Kidney epithelial cell (primary cell): ENCODE results near the gene ACOT8. TPM values are rescaled to one million over a fixed set of nuclear protein-coding genes. Genes with fewer than 3 reads are reported as not detected.

Source experiments
- DNase-seq: peaks from one replicate; pipeline ENCODE4 v3.0.0-alpha.2; 2010; ENCODE audit warnings: low read depth
- H3K27me3 ChIP-seq: 2 replicates; pipeline ENCODE4 v1.6.0; 2011; ENCODE audit warnings: low read length; ENCODE audit not compliant: control insufficient read depth, insufficient read depth
- H3K36me3 ChIP-seq: 2 replicates; pipeline ENCODE4 v1.5.1; 2011; ENCODE audit warnings: low read length; ENCODE audit not compliant: control insufficient read depth, insufficient read depth
- H3K4me3 ChIP-seq: 2 replicates; pipeline ENCODE4 v1.5.1; 2011; ENCODE audit warnings: low read depth, mild to moderate bottlenecking, control low read depth, low read length
- CTCF ChIP-seq: IDR thresholded peaks from 2 replicates; pipeline ENCODE4 v1.5.1; 2011; ENCODE audit warnings: mild to moderate bottlenecking, moderate library complexity, low read length, control low read depth, inconsistent platforms; ENCODE audit not compliant: insufficient read depth, poor library complexity, severe bottlenecking
- total RNA-seq: library from RNA; depleted of rRNA; stranded (reverse); fragments of >200 nt; gene quantifications from 2 replicates; pipeline ENCODE4 v1.2.3, GENCODE V29; 2015

ACOT8 gene
- total RNA-seq, 1 donor from 2014 or later: 35.3 TPM

GRCh38 chr20:45817376-45818194 is 39.6 kb downstream of the ACOT8 start:
- H3K36me3 ChIP-seq: no peaks in the 10 kb centered on the region
- peaks cover 1% of the 10 kb centered on the region for H3K27me3 ChIP-seq
- TF ChIP-seq CTCF: no peak
- no peak overlapping the region for H3K4me3 ChIP-seq
- DNase-seq: peak; percentile 86

GRCh38 chr20:45816951-45817350 is 40.2 kb downstream of the ACOT8 start:
- no peak for DNase-seq
- H3K4me3 ChIP-seq: no peak overlapping the region
- TF ChIP-seq CTCF: no peak

GRCh38 chr20:45814314-45814713 is 42.9 kb downstream of the ACOT8 start:
- Histone ChIP-seq H3K27me3 (no peaks in the 10 kb centered on the region), H3K4me3 (no peak overlapping the region), H3K36me3 (peaks cover 4% of the 10 kb centered on the region)
- DNase-seq: no peak
- TF ChIP-seq CTCF: no peak

More at GRCh38 chr20:45816951-45817350, 40.2 kb downstream of the ACOT8 start:
- H3K27me3 ChIP-seq: no peaks in the 10 kb centered on the region
- no peaks in the 10 kb centered on the region for H3K36me3 ChIP-seq

GRCh38 chr20:45813489-45813888 is 43.7 kb downstream of the ACOT8 start:
- DNase-seq: no peak
- H3K4me3 ChIP-seq: peak overlapping the region; percentile 75
- H3K36me3 ChIP-seq: peaks cover 5% of the 10 kb centered on the region
- TF ChIP-seq CTCF: no peak
- no peaks in the 10 kb centered on the region for H3K27me3 ChIP-seq

- no peak for TF ChIP-seq CTCF
- H3K36me3 ChIP-seq: peaks cover 5% of the 10 kb centered on the region
- H3K4me3 ChIP-seq: peak overlapping the region; percentile 75
These were observed 44.2 kb downstream of the ACOT8 start for GRCh38 chr20:45813006-45813340.

More at GRCh38 chr20:45813006-45813340, 44.2 kb downstream of the ACOT8 start:
- no peak for DNase-seq
- H3K27me3 ChIP-seq: no peaks in the 10 kb centered on the region
